Esophagus muscularis mucosa (tissue), 4 donors: ENCODE measurements around the gene CD59. TPM values are rescaled to one million over a fixed set of nuclear protein-coding genes. Genes with fewer than 3 reads are reported as not detected.

Experiments
- DNase-seq: peaks from one replicate; pipeline ENCODE4 v3.0.0-alpha.2; 2017; ENCODE audit errors: extremely low spot score
- H3K27ac ChIP-seq, 4 donors: fragments of 200-600 bp; sonication (generic); replicated peaks in 1 of 4; 1 replicate in 3 of 4; 2 replicates in 1 of 4; pipeline ENCODE4 v1.5.1; 2016 to 2019; ENCODE audit warnings: mild to moderate bottlenecking in 1 of 4
- H3K27me3 ChIP-seq, 4 donors: fragments of 200-600 bp; sonication (generic); one replicate each; pipeline versions ENCODE4 v1.5.1 to v1.6.0; 2016 to 2019
- H3K36me3 ChIP-seq, 4 donors: fragments of 200-600 bp; sonication (generic); one replicate each; pipeline ENCODE4 v1.5.1; 2016 to 2019
- H3K4me1 ChIP-seq, 4 donors: fragments of 200-600 bp; sonication (generic); one replicate each; pipeline ENCODE4 v1.5.1; 2016 to 2019
- H3K4me3 ChIP-seq, 4 donors: fragments of 200-600 bp; sonication (generic); 1 replicate in 2 of 4; 2 replicates in 2 of 4; pipeline ENCODE4 v1.5.1; 2016 to 2019; ENCODE audit warnings: mild to moderate bottlenecking in 4 of 4, moderate library complexity in 1 of 4
- H3K9me3 ChIP-seq, 4 donors: fragments of 200-600 bp; sonication (generic); 1 replicate in 3 of 4; 2 replicates in 1 of 4; pipeline ENCODE4 v1.5.1; 2016 to 2019
- EP300 ChIP-seq: sonication (generic); formaldehyde crosslinking; IDR thresholded peaks from one replicate; pipeline ENCODE4 v1.6.1; 2017; ENCODE audit warnings: antibody characterized with exemption
- POLR2A ChIP-seq: fragments of 450-650 bp; IDR thresholded peaks from one replicate; pipeline ENCODE4 v1.6.1; 2017; ENCODE audit warnings: antibody characterized with exemption, moderate library complexity, mild to moderate bottlenecking, low read depth
- POLR2AphosphoS5 ChIP-seq, 2 donors: sonication (generic); formaldehyde crosslinking; IDR thresholded peaks; one replicate each; pipeline ENCODE4 v1.6.1; 2017; ENCODE audit warnings: antibody characterized with exemption in 2 of 2
- WGBS: methylation state at CpG from one replicate; pipeline ENCODE4 v1.1.5; 2018; 5-methylcytosine and 5-hydroxymethylcytosine counted together
- intact Hi-C: fragments of 100-400 bp; cut with DNase I; formaldehyde crosslinking; loops from one replicate; pipeline ENCODE4 v1.15.1; 2023
- total RNA-seq, 4 donors: library from RNA; depleted of rRNA; stranded (reverse); fragments of >200 nt; gene quantifications; one replicate each; pipeline versions ENCODE4 v1.1.0 to v1.2.1, GENCODE V29; 2016
- TF ChIP-seq, protein P1 (sequence below), 3 experiments: fragments of 200-600 bp in 2 of 3; fragments of 450-650 bp in 1 of 3; sonication (generic) in 2 of 3; IDR thresholded peaks; one replicate each; pipeline ENCODE4 v1.5.1; 2017 to 2019; ENCODE audit warnings: antibody characterized with exemption in 3 of 3, mild to moderate bottlenecking in 2 of 3, moderate library complexity in 1 of 3

The CD59 gene
- total RNA-seq, 4 donors from 2014 or later = 135 to 528 (median 378) TPM

DNA sequence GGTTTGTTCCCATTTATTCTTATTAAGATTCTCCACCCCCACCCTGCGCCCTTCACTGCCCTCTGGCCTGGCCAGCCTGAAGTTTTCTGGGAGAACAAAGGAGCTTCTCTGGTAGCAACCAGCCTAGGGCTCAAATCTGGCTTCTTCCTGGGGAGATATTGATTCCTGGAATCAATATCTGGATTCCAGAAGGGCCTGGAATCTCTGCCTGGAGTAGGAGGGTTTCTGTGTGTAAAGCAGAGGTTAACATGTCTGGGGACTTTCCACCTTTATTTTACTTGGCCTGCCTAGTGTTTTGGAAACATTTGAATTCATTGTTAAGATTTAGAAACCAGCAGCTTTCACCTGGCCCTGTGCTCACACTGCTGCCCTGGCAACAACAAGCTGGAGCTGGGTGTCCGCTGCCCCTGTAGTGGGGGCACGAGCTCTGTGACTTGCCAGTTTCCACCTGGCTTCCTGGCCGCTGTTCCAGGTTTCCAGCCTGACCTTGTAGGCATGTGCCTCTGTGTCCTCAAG, 41.1 kb downstream of the CD59 start:
- TF ChIP-seq EP300 (no peak), POLR2AphosphoS5 (IDR thresholded peaks at IDR 0.05) (peak; percentile 37 to 57)
- intact Hi-C loops = loop anchor here (5.0 to 10.0 kb wide), 2 partner anchors 37 to 540 kb away; no protein-coding TSS in a partner anchor
- DNase-seq = no peak
- Histone ChIP-seq H3K27me3 (no peaks in the 10 kb centered on the region), H3K36me3 (no peaks in the 10 kb centered on the region), H3K4me3 (no peak overlapping the region), H3K27ac (peak overlapping the region; percentile 19 to 74 (median 52)), H3K4me1 (peaks cover 56 to 67% (median 59%) of the 10 kb centered on the region in 4 donors), H3K9me3 (no peaks in the 10 kb centered on the region)
- 75% methylated on average over 2 of the region's 4 CpGs for WGBS

DNA sequence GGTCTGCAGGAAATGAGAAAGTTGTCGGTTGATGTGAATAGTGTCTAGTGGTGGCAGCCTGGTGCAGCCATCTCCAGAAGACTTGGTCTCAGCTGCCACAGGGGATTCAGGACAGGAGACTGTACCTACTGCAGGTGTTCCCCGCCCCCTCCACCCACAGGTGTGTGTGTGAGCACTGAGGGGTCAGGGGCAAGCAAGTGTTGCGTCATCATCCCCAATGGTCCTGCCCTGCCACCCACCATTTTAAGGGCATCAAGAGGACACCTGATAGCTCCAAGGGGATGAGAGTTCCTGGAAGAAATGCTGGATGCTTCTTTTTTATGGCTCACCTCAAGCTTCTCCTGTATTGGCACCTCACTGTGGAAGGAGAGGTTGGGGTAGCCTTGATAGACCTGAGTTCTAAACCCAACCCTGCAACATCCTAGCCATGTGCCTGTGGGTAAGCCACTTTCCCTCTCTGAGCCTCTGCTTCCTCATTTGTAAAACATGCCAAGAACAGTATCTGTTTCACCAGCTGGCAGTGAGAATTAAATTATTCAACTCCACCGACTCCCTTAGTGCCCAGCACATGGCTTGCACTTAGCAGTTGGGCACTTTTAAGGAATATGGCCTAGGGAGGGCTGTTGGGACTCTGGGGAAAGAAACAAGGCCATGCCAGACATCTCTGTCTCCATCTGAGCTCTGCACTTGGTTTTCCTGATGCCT, 41.7 kb downstream of the CD59 start:
- H3K27ac ChIP-seq = peak overlapping the region; percentile 19 to 74 (median 52)

DNA sequence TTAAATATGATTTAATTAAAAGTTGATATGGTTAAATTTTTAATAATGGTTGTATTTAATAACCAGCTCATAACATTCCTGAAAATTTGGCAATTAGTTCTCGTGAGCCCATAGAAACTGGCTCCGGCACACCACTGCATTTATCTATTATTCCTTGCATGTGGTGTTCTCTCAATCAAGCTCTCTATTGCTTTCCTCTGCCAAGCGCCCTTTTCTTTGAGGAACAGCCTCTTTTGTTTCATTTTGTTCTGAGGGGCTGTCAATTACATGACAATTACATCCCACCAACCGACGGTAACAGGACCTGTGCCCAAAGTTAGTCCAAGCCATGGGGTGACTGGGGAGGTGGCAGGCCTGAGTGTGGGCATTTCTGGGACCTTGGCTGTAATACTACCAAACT, 43.7 kb downstream of the CD59 start:
- no peaks in the 10 kb centered on the region for H3K36me3 ChIP-seq
- no peaks in the 10 kb centered on the region for H3K27me3 ChIP-seq
- H3K4me1 ChIP-seq = peaks cover 54 to 65% (median 56%) of the 10 kb centered on the region in 4 donors
- H3K27ac ChIP-seq = peak overlapping the region; percentile 74 to 82 (median 78)
- no peak overlapping the region for H3K4me3 ChIP-seq
- H3K9me3 ChIP-seq = peaks cover 0 to 2% (median 0%) of the 10 kb centered on the region in 4 donors
- 44% methylated on average over 5 of the region's 5 CpGs for WGBS
- no peak for DNase-seq
- intact Hi-C loops = loop anchor here (10.0 kb wide), 1 partner anchor 538 kb away; no protein-coding TSS in a partner anchor
- TF ChIP-seq EP300 = no peak
- TF ChIP-seq POLR2AphosphoS5 (IDR thresholded peaks at IDR 0.05) = no peak
- TF ChIP-seq, protein P1, sequence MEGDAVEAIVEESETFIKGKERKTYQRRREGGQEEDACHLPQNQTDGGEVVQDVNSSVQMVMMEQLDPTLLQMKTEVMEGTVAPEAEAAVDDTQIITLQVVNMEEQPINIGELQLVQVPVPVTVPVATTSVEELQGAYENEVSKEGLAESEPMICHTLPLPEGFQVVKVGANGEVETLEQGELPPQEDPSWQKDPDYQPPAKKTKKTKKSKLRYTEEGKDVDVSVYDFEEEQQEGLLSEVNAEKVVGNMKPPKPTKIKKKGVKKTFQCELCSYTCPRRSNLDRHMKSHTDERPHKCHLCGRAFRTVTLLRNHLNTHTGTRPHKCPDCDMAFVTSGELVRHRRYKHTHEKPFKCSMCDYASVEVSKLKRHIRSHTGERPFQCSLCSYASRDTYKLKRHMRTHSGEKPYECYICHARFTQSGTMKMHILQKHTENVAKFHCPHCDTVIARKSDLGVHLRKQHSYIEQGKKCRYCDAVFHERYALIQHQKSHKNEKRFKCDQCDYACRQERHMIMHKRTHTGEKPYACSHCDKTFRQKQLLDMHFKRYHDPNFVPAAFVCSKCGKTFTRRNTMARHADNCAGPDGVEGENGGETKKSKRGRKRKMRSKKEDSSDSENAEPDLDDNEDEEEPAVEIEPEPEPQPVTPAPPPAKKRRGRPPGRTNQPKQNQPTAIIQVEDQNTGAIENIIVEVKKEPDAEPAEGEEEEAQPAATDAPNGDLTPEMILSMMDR (IDR thresholded peaks at IDR 0.05) = no peak
- no peak for TF ChIP-seq POLR2A

More for the DNA sequence above, 41.7 kb downstream of the CD59 start:
- Histone ChIP-seq H3K27me3 (no peaks in the 10 kb centered on the region), H3K4me3 (no peak overlapping the region), H3K36me3 (no peaks in the 10 kb centered on the region), H3K9me3 (no peaks in the 10 kb centered on the region), H3K4me1 (peaks cover 54 to 61% (median 58%) of the 10 kb centered on the region in 4 donors)
- 75% methylated on average over 3 of the region's 4 CpGs for WGBS
- TF ChIP-seq, protein P1 (IDR thresholded peaks at IDR 0.05) = no peak
- TF ChIP-seq POLR2AphosphoS5 (IDR thresholded peaks at IDR 0.05) (no peak), POLR2A (no peak), EP300 (no peak)
- no peak for DNase-seq
- intact Hi-C loops = loop anchor here (5.0 to 10.0 kb wide), 2 partner anchors 38 to 540 kb away; no protein-coding TSS in a partner anchor

DNA sequence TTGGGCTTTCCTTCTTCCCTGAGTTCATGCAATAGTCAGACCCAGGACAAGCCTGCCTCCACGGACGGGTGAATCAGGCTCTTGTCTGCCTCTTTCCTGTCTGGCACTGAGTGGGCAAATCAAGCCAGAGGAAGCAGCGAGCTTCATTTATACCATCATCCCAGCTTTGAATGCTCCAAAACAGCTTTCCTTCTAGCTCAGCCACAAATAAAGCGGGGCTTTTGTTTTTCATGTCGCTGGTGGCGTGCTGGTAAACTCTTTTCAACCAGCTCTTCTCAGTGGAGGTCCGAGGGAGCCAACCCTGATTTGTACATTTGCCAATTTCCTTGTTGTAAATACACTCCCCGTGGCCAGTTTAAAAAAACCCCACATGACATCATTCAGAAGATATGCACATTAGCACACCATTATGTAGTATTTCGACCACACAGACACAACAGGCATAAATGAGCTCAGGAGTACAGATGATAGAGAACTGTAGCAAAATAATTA, 44.2 kb downstream of the CD59 start:
- Histone ChIP-seq H3K4me3 (peak overlapping the region in 3 of 4 donors; percentile 22 to 28 (median 22)), H3K36me3 (no peaks in the 10 kb centered on the region), H3K27me3 (no peaks in the 10 kb centered on the region), H3K4me1 (peaks cover 54 to 60% (median 56%) of the 10 kb centered on the region in 4 donors), H3K9me3 (peaks cover 0 to 4% (median 2%) of the 10 kb centered on the region in 4 donors), H3K27ac (peak overlapping the region; percentile 74 to 82 (median 78))
- intact Hi-C loops = loop anchor here (10.0 kb wide), 1 partner anchor 537 kb away; no protein-coding TSS in a partner anchor
- whole genome bisulfite sequencing = 8% methylated on average over 9 of the region's 9 CpGs
- no peak for DNase-seq
- peak; percentile 62 to 71 for TF ChIP-seq POLR2AphosphoS5 (IDR thresholded peaks at IDR 0.05)
- TF ChIP-seq POLR2A = no peak

DNA sequence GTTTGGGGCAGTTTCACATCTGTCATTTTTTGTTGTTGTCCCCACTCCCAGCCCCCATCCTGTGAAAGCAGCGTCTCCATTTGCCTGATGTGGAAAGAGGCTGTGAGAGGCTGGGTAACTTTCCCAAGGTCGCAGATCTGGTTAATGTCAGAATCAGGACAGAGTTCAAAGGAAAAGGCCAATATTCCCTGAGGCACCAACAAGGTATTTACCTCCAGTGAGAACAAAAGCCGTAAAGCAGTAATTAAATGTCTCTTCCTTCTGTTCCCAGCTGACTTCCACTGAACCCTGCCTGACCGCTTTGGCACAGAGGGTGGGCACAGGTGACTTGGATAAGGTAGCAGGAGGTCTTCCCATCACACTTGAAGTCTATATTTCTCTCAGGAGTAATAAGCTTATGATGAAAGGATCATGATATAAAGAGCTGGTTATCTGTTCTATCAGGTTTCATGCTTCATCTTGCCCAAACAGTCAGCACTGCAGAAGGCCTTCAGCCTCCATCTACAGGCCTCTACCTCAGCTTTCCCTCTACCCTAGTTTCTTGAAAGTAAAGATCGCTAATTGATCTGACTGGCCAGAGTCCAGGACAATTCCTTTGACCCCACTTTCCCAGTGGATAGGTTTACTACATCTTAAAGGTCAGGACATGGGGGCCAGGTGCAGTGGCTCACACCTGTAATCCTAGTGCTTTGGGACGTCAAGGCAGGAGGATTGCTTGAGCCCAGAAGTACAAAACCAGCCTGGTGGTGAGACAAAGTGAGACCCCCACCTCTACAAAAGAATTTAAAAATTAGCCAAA, 45.0 kb downstream of the CD59 start:
- Histone ChIP-seq H3K4me1 (peaks cover 54 to 59% (median 56%) of the 10 kb centered on the region in 4 donors), H3K4me3 (peak overlapping the region in 1 of 4 donors; percentile 22), H3K36me3 (no peaks in the 10 kb centered on the region), H3K27ac (peak overlapping the region; percentile 74 to 82 (median 78)), H3K27me3 (no peaks in the 10 kb centered on the region), H3K9me3 (peaks cover 0 to 5% (median 2%) of the 10 kb centered on the region in 4 donors)
- TF ChIP-seq, protein P1 (IDR thresholded peaks at IDR 0.05) = no peak
- TF ChIP-seq POLR2AphosphoS5 (IDR thresholded peaks at IDR 0.05) = no peak
- TF ChIP-seq EP300 = no peak
- TF ChIP-seq POLR2A = no peak
- DNase-seq = no peak
- 80% methylated on average over 6 of the region's 6 CpGs for WGBS
- intact Hi-C loops = loop anchor here (10.0 kb wide), 1 partner anchor 536 kb away; no protein-coding TSS in a partner anchor
